IPS DF 6.9 (cell line): ENCODE data around the gene ADCY9.
"Not testable (repeated sequence)": the region's sequence is repeated elsewhere in the genome, so short reads cannot be mapped to it uniquely, and the experiment has no call there.

ENCODE experiments used
- DNase-seq: peaks from one replicate; pipeline ENCODE4 v3.0.0-alpha.2; 2013; ENCODE audit warnings: low read depth, low spot score
- H3K27ac ChIP-seq: one replicate; pipeline ENCODE4 v1.5.1; 2013; ENCODE audit warnings: low read length, control low read depth
- H3K27me3 ChIP-seq: 2 replicates; pipeline ENCODE4 v1.6.1; 2013; ENCODE audit warnings: mild to moderate bottlenecking, low read length; ENCODE audit not compliant: control insufficient read depth, insufficient read depth
- H3K36me3 ChIP-seq: 2 replicates; pipeline ENCODE4 v1.6.1; 2013; ENCODE audit warnings: low read length; ENCODE audit not compliant: control insufficient read depth, insufficient read depth
- H3K4me1 ChIP-seq: 2 replicates; pipeline ENCODE4 v1.6.1; 2013; ENCODE audit warnings: low read length; ENCODE audit not compliant: control insufficient read depth, insufficient read depth
- H3K4me3 ChIP-seq: 2 replicates; pipeline ENCODE4 v1.5.1; 2013; ENCODE audit warnings: mild to moderate bottlenecking, low read length
- H3K9me3 ChIP-seq: 2 replicates; pipeline ENCODE4 v1.6.1; 2013; ENCODE audit warnings: low read length, inconsistent platforms; ENCODE audit not compliant: control insufficient read depth, insufficient read depth
- WGBS: extraction: QIAGEN DNeasy Blood & Tissue Kit; methylation state at CpG from one replicate; pipeline ENCODE4 v1.1.7; 2013; ENCODE audit warnings: mixed read lengths, missing lambda C conversion rate; ENCODE audit not compliant: insufficient read length, insufficient coverage; 5-methylcytosine and 5-hydroxymethylcytosine counted together

Gene ADCY9

DNA sequence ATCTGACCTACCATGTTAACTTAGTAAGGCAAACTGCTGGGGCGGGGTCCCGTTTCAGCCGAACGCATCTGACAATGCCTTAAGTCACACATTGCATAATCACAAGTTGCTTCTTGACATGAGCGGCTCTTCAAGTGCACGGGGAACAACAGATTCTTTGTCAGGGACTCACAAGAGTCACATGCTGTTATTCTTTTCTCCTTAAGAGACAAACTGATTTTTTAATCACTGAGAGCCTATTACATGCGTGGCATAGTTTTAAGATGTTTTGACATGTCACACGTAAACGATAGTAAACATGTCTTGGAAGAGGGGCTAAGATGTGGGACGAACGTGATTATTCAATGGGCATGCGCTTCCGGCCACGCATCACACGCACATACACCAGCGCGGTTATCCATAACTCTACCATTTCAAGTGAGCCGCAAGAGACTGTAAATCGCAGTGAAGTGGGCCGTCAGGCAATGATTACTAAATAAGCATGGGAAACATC is 63.4 kb downstream of the ADCY9 start:
- no peak for DNase-seq
- Histone ChIP-seq H3K4me1 (no peaks in the 10 kb centered on the region), H3K27me3 (no peaks in the 10 kb centered on the region), H3K4me3 (no peak overlapping the region), H3K36me3 (no peaks in the 10 kb centered on the region), H3K9me3 (no peaks in the 10 kb centered on the region), H3K27ac (no peak overlapping the region)
- WGBS = no CpG with 5 or more reads among the region's 20 CpGs

DNA sequence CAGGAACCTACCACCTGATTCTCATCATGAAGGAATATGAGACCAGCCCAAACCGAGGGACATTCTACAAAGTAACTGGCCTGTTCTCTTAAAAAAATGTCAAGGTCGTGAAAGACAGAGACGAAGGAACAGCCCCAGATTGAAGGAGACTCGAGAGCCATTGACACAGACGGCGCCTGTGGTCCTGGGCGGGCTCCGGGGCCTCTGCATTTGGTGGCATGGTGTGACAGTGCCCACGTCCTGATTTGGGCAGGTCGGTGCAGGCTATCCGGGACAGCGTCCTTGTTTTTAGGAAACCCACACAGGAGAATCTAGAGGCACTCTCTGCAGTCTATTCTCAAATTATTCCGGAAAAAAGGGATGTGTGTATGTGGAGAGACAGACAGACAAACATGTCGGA is 64.1 kb downstream of the ADCY9 start:
- no CpG with 5 or more reads among the region's 14 CpGs for WGBS
- no peak overlapping the region for H3K4me3 ChIP-seq
- no peak overlapping the region for H3K27ac ChIP-seq

DNA sequence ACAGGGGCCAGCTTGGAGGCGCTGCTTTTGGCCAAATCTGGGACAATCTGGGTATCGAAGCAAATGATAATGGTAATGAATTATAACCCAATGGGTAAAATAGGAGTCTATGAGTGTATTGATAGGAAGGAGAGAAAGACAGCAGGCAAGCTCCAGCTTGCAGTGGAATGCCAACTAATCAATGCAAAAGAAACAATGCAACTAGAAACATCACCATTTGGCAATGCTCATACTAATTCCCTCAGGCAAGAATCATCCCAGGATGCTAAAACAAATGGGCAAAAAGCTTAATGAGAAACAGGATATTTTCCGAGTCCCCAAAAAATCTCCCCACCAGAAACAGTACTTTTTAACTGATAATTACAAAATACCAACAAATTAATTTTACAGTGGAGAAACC is 64.7 kb downstream of the ADCY9 start:
- WGBS = 100% methylated on average over 1 of the region's 3 CpGs
- H3K36me3 ChIP-seq = no peaks in the 10 kb centered on the region
- H3K9me3 ChIP-seq = no peaks in the 10 kb centered on the region
- H3K27me3 ChIP-seq = no peaks in the 10 kb centered on the region
- no peaks in the 10 kb centered on the region for H3K4me1 ChIP-seq
- H3K27ac ChIP-seq = no peak overlapping the region
- no peak overlapping the region for H3K4me3 ChIP-seq
- DNase-seq = no peak

More for the DNA sequence above, 64.1 kb downstream of the ADCY9 start:
- no peaks in the 10 kb centered on the region for H3K4me1 ChIP-seq
- DNase-seq = no peak
- no peaks in the 10 kb centered on the region for H3K9me3 ChIP-seq
- no peaks in the 10 kb centered on the region for H3K36me3 ChIP-seq
- H3K27me3 ChIP-seq = no peaks in the 10 kb centered on the region

DNA sequence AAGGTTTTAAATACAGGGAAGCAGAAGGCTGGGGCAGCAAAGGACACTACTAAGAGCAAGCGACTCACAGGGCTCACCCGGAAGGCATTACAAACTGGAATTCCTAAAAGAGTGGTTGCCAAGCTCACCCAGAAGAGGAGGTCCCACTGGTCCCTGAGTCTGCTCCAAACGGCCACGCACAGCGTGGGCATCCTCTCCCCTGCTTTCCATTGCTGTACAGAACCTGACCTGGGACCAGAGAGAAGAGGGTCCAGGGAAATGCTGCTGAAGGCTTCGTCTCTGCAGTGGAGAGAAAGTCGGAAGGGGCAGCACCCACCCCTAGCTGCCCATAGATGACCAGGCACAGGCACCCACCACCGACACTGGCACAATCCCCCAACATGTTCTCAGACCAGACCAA is 67.2 kb downstream of the ADCY9 start:
- no peaks in the 10 kb centered on the region; the same call in 1 of the 2 replicates for H3K4me1 ChIP-seq
- no peaks in the 10 kb centered on the region for H3K27me3 ChIP-seq
- H3K27ac ChIP-seq = no peak overlapping the region
- WGBS = no CpG with 5 or more reads among the region's 8 CpGs
- no peak for DNase-seq
- no peak overlapping the region for H3K4me3 ChIP-seq
- H3K9me3 ChIP-seq = no peaks in the 10 kb centered on the region
- no peaks in the 10 kb centered on the region for H3K36me3 ChIP-seq

DNA sequence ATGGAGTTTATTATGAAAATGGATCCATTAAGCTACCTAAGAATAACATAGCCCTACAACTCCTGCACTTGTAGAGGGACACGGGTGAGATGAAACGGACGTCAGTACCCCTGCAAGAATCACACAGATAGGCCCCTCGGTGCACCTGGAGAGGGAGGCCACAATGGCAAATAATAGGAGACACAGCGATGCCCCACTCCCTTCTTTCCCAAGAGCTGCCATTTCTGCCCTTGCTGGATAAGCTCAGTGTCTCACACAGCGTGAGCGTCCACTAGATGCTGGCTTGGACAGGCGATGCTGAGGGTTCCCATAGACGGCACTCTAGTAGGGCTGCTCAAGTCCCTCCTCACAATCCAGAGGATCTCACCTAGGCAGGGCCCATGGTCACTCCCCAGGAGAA is 67.8 kb downstream of the ADCY9 start:
- H3K36me3 ChIP-seq = no peaks in the 10 kb centered on the region
- no peak for DNase-seq
- H3K4me3 ChIP-seq = no peak overlapping the region
- WGBS = no CpG with 5 or more reads among the region's 9 CpGs
- H3K27me3 ChIP-seq = no peaks in the 10 kb centered on the region
- H3K9me3 ChIP-seq = no peaks in the 10 kb centered on the region
- no peaks in the 10 kb centered on the region; the same call in 1 of the 2 replicates for H3K4me1 ChIP-seq
- no peak overlapping the region for H3K27ac ChIP-seq

DNA sequence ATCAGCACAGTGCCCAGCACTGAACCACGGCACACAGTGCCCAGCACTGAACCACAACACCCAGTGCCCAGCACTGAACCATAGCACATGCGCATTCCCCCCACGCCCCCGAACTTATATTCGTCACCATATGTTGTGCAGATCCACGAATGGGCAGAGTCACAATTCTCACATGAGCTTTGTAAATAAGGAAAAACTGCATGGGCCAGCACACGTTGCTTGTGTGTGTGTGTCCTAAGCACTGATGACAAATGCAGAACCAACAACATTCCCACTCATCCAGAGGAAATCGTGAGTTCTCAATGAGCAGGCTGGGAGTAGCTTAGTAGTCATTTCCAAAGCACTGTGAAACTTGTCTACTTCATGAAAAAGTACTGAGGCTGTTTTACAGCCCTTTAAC is 70.0 kb downstream of the ADCY9 start:
- Histone ChIP-seq H3K36me3 (no peaks in the 10 kb centered on the region), H3K4me3 (no peak overlapping the region), H3K27me3 (no peaks in the 10 kb centered on the region), H3K27ac (no peak overlapping the region), H3K4me1 (no peaks in the 10 kb centered on the region; the same call in 1 of the 2 replicates), H3K9me3 (no peaks in the 10 kb centered on the region)
- no peak for DNase-seq
- WGBS = no CpG with 5 or more reads among the region's 8 CpGs

DNA sequence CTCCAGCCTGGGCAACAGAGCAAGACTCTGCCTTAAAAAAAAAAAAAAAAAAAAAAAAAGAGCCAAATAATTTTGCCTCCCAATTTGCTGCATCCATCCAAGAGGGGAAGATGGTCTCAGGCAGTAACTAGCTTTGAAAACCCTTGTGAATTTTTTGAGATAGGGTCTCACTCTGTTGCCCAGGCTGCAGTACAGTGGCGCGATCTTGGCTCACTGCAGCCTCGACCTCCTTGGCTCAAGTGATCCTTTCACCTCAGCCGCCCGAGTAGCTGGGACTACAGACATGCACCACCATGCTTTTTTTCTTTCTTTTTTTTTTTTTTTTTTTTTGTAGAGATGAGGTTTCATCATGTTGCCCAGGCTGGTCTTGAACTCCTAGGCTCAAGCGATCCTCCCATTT is 70.7 kb downstream of the ADCY9 start:
- H3K27me3 ChIP-seq, H3K9me3 ChIP-seq, H3K4me1 ChIP-seq, H3K4me3 ChIP-seq, DNase-seq, H3K27ac ChIP-seq, H3K36me3 ChIP-seq: not testable (repeated sequence)
- no CpG with 5 or more reads among the region's 6 CpGs for WGBS

DNA sequence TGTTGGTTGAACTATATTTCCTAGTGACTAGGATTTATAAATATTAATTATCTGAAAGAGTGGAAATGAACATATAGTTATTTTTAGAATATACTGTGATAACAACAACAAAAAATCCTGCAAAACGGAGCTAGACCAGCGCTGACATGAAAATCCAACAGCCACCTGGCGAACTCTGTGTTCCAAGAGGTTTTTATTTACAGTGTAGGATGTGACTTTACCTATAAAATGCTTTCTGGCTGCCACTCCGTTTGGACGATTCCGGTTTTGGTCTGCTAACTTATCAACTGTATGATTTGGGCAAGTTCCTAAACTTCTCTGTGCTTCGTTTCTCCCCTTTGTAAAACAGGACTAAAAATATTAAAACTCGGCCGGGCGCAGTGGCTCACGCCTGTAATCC is 73.7 kb downstream of the ADCY9 start:
- Histone ChIP-seq H3K27ac (no peak overlapping the region), H3K4me3 (no peak overlapping the region), H3K36me3 (no peaks in the 10 kb centered on the region), H3K4me1 (no peaks in the 10 kb centered on the region; the same call in 1 of the 2 replicates), H3K27me3 (no peaks in the 10 kb centered on the region), H3K9me3 (no peaks in the 10 kb centered on the region)
- no CpG with 5 or more reads among the region's 11 CpGs for WGBS
- DNase-seq = no peak

DNA sequence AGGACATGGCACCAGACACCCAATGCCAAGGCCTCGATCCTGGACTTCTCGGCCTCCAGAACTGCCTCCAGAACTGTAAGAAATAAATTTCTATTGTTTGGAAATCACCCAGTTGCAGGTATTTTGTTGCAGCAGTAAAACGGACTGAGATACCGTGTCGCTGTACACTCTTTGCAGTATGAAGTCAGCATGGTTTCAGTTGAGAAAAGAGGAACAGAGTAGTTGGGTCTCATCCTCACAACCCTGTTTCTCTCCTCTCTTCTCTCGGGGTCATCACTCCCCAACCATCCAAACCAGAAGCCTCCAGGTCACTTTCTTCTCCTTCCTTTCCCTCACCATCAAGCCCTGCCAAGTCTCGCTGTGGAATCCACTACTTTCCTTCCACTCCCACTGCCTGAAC is 77.8 kb downstream of the ADCY9 start:
- H3K27ac ChIP-seq = no peak overlapping the region
- H3K4me1 ChIP-seq = no peaks in the 10 kb centered on the region
- no peaks in the 10 kb centered on the region for H3K36me3 ChIP-seq
- no peak overlapping the region for H3K4me3 ChIP-seq
- no peaks in the 10 kb centered on the region for H3K9me3 ChIP-seq
- no peak for DNase-seq
- H3K27me3 ChIP-seq = no peaks in the 10 kb centered on the region
- no CpG with 5 or more reads among the region's 7 CpGs for WGBS

DNA sequence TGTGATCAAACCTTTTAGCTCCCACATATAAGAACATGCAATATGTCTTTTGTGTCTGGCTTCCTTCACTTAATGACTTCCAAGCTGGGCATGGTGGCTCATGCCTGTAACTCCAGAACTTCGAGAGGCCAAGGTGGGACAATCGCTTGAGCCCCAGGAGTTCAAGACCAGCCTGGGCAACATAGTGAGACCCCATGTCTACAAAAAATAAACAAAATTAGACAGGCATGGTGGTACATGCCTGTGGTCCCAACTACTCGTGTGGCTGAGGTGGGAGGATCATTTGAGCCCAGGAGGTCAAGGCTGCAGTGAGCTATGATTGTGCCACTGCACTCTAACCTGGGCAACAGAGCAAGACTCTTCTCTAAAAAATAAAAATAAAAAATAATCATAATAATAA is 79.3 kb downstream of the ADCY9 start:
- not testable (repeated sequence) for H3K27me3 ChIP-seq, H3K36me3 ChIP-seq, H3K4me3 ChIP-seq, H3K9me3 ChIP-seq, H3K27ac ChIP-seq, H3K4me1 ChIP-seq, DNase-seq
- no CpG with 5 or more reads among the region's 3 CpGs for WGBS

DNA sequence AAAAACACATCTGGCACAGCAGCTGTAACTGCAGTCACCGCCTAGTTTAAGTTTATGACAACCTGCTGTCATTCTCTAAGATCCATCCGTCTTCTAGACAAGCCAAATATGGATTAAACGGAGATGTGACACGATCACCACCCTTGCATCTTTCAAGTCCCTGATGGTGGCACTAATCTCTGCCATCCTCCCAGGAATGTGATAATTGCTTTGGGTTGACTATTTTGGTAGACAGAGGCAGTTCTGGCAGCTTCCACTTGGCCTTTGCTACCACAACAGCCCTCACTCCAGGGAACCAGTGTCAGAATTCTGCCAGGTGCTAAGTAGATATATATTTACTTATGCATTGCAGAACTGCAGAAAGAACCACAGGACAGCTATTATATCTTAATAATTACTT is 81.3 kb downstream of the ADCY9 start:
- no CpG with 5 or more reads among the region's 4 CpGs for WGBS
- Histone ChIP-seq H3K4me1 (no peaks in the 10 kb centered on the region), H3K9me3 (no peaks in the 10 kb centered on the region), H3K36me3 (no peaks in the 10 kb centered on the region), H3K27ac (no peak overlapping the region), H3K27me3 (no peaks in the 10 kb centered on the region), H3K4me3 (no peak overlapping the region)
- DNase-seq = no peak
